Neural cell (in vitro differentiated cells): ENCODE results near the gene KISS1R. TPM values are rescaled to one million over a fixed set of nuclear protein-coding genes. Genes with fewer than 3 reads are reported as not detected.

Experiments
- H2AFZ ChIP-seq: fragments of 200-600, 300-800 bp; sonication (generic), shearing (Covaris generic); 2 replicates; pipeline ENCODE4 v1.6.0; 2014; ENCODE audit warnings: low read depth, mild to moderate bottlenecking, antibody characterized with exemption, low read length, moderate library complexity
- H3F3A ChIP-seq: fragments of 200-600 bp; shearing (Covaris generic); 2 replicates; pipeline ENCODE4 v1.6.1; 2016; ENCODE audit warnings: mild to moderate bottlenecking, moderate library complexity, mixed read lengths, antibody characterized with exemption, low read length; ENCODE audit not compliant: insufficient read depth, poor library complexity, severe bottlenecking
- H3K27ac ChIP-seq: fragments of 200-600, 300-800 bp; sonication (generic), shearing (Covaris generic); 2 replicates; pipeline ENCODE4 v1.5.1; 2014; ENCODE audit warnings: mild to moderate bottlenecking, low read length, moderate library complexity
- H3K27me3 ChIP-seq: fragments of 300-800, 200-600 bp; sonication (generic), shearing (Covaris generic); 2 replicates; pipeline ENCODE4 v1.6.0; 2014; ENCODE audit warnings: mild to moderate bottlenecking, low read depth, low read length, moderate library complexity; ENCODE audit not compliant: insufficient read depth
- H3K36me3 ChIP-seq: fragments of 300-800, 200-600 bp; sonication (generic), shearing (Covaris generic); 2 replicates; pipeline ENCODE4 v1.5.1; 2014; ENCODE audit warnings: mild to moderate bottlenecking, antibody characterized with exemption, low read length, moderate library complexity; ENCODE audit not compliant: insufficient read depth
- H3K4me2 ChIP-seq: fragments of 300-800, 200-600 bp; sonication (generic), shearing (Covaris generic); 2 replicates; pipeline ENCODE4 v1.6.0; 2014; ENCODE audit warnings: mild to moderate bottlenecking, low read length
- H3K4me3 ChIP-seq: fragments of 300-800, 200-600 bp; sonication (generic), shearing (Covaris generic); 2 replicates; pipeline ENCODE4 v1.5.1; 2014; ENCODE audit warnings: mild to moderate bottlenecking, low read length, moderate library complexity
- H3K79me2 ChIP-seq: fragments of 200-600 bp; shearing (Covaris generic); replicated peaks from 2 replicates; pipeline ENCODE4 v1.6.0; 2014; ENCODE audit warnings: mild to moderate bottlenecking, low read length, moderate library complexity; ENCODE audit not compliant: insufficient read depth
- H3K9ac ChIP-seq: fragments of 300-800, 200-600 bp; sonication (generic), shearing (Covaris generic); 2 replicates; pipeline ENCODE4 v1.6.1; 2016; ENCODE audit warnings: mild to moderate bottlenecking, low read length, mixed read lengths
- H3K9me2 ChIP-seq: fragments of 200-600 bp; shearing (Covaris generic); 2 replicates; pipeline ENCODE4 v1.6.1; 2016; ENCODE audit warnings: mild to moderate bottlenecking, low read length, mixed read lengths; ENCODE audit not compliant: insufficient read depth
- H3K9me3 ChIP-seq: fragments of 200-600, 300-800 bp; sonication (generic), shearing (Covaris generic); 2 replicates; pipeline ENCODE4 v1.6.1; 2016; ENCODE audit warnings: mild to moderate bottlenecking, mixed run types, low read length, moderate library complexity, mixed read lengths
- H4K20me1 ChIP-seq: fragments of 200-600 bp; shearing (Covaris generic); 2 replicates; pipeline ENCODE4 v1.6.1; 2016; ENCODE audit warnings: mild to moderate bottlenecking, mixed run types; ENCODE audit not compliant: insufficient read depth
- EP300 ChIP-seq: fragments of 450-650 bp; conservative IDR thresholded peaks from 2 replicates; pipeline ENCODE4 v1.6.1; 2014; ENCODE audit warnings: antibody characterized with exemption, mild to moderate bottlenecking, moderate library complexity; ENCODE audit not compliant: poor library complexity, severe bottlenecking
- EZH2 ChIP-seq: fragments of 200-600, 300-800 bp; shearing (Covaris generic), sonication (generic); IDR thresholded peaks from 2 replicates; pipeline ENCODE4 v1.6.1; 2014; ENCODE audit warnings: antibody characterized with exemption, low read length, borderline replicate concordance, mild to moderate bottlenecking; ENCODE audit not compliant: insufficient read depth, poor library complexity, severe bottlenecking
- MXI1 ChIP-seq: fragments of 450-650 bp; conservative IDR thresholded peaks from 2 replicates; pipeline ENCODE4 v1.6.1; 2014; ENCODE audit warnings: antibody characterized with exemption, mild to moderate bottlenecking; ENCODE audit not compliant: poor library complexity, severe bottlenecking
- POLR2AphosphoS5 ChIP-seq: IDR thresholded peaks from 2 replicates; pipeline ENCODE4 v1.6.1; 2012
- RAD21 ChIP-seq: fragments of 450-650 bp; conservative IDR thresholded peaks from 2 replicates; pipeline ENCODE4 v1.6.1; 2014; ENCODE audit warnings: antibody characterized with exemption, mild to moderate bottlenecking, moderate library complexity
- SMC3 ChIP-seq: fragments of 450-650 bp; conservative IDR thresholded peaks from 2 replicates; pipeline ENCODE4 v1.6.1; 2014; ENCODE audit warnings: antibody characterized with exemption, mild to moderate bottlenecking, moderate library complexity; ENCODE audit not compliant: poor library complexity
- TAF1 ChIP-seq: IDR thresholded peaks from 2 replicates; pipeline ENCODE4 v1.6.1; 2012; ENCODE audit warnings: low read depth
- polyA plus RNA-seq: library from polyadenylated mRNA; depleted of rRNA; stranded (reverse); fragments of >200 nt; gene quantifications from 2 replicates; pipeline ENCODE4 v1.2.3, GENCODE V29; 2014
- TF ChIP-seq, protein P1 (sequence below): IDR thresholded peaks from 2 replicates; pipeline ENCODE4 v1.6.1; 2012; ENCODE audit warnings: borderline replicate concordance
- TF ChIP-seq, protein P2 (sequence below): fragments of 450-650 bp; IDR thresholded peaks from 2 replicates; pipeline ENCODE4 v1.5.1; 2014; ENCODE audit warnings: antibody characterized with exemption, mild to moderate bottlenecking, moderate library complexity; ENCODE audit not compliant: poor library complexity, severe bottlenecking

Gene KISS1R
- polyA plus RNA-seq, 1 donor from 2014 or later, result 5.4 TPM

- Histone ChIP-seq H3K9ac (no peak overlapping the region), H2AFZ (no peak overlapping the region), H3K4me3 (no peak overlapping the region), H3F3A (no peaks in the 10 kb centered on the region), H3K4me2 (no peak overlapping the region), H4K20me1 (no peaks in the 10 kb centered on the region), H3K36me3 (no peaks in the 10 kb centered on the region), H3K79me2 (no peaks in the 10 kb centered on the region), H3K27me3 (no peaks in the 10 kb centered on the region), H3K27ac (no peak overlapping the region), H3K9me3 (no peaks in the 10 kb centered on the region), H3K9me2 (no peaks in the 10 kb centered on the region)
- no peak for TF ChIP-seq EP300
Measured at GRCh38 chr19:945401-946252, 28.5 kb downstream of the KISS1R start.

DNA sequence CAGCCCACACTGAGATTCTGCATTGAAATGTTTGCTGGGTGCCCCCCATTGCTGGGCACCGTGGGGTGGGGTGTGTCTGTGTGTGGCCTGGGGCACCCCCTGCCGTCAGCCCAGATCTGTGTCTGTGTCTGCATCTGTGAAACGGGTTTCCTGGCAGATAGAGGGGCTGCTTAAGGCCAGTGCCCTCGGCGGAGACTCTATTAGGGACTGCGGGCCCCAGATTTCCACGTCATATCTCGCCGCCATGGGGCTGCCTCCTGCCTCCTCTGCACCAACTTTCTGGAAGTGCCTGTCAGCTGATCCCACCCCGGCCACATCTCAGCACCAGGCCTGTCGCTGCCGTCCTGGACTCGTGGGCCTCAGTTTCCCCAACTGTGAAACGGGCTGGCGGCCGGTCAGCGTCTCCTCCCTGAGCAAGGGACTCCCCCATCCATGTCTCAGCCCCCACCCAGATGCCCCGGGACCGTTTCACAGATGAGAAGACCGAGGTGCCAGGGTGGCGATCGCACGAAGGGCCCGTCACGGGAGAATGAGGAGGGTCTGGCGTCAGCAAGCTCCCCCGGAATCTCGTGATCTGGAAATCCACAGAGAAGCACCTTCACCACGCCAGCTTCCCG lies 30.1 kb downstream of the KISS1R start:
- H3K4me2 ChIP-seq, result no peak overlapping the region
- H3K9me3 ChIP-seq, result no peaks in the 10 kb centered on the region
- H3K27ac ChIP-seq, result no peak overlapping the region
- H3K4me3 ChIP-seq, result no peak overlapping the region
- no peak overlapping the region for H2AFZ ChIP-seq
- no peaks in the 10 kb centered on the region for H3K36me3 ChIP-seq
- H3K9ac ChIP-seq, result no peak overlapping the region
- no peaks in the 10 kb centered on the region for H3K27me3 ChIP-seq
- H3K9me2 ChIP-seq, result no peaks in the 10 kb centered on the region
- H3F3A ChIP-seq, result no peaks in the 10 kb centered on the region
- no peaks in the 10 kb centered on the region for H4K20me1 ChIP-seq
- TF ChIP-seq, protein P1, sequence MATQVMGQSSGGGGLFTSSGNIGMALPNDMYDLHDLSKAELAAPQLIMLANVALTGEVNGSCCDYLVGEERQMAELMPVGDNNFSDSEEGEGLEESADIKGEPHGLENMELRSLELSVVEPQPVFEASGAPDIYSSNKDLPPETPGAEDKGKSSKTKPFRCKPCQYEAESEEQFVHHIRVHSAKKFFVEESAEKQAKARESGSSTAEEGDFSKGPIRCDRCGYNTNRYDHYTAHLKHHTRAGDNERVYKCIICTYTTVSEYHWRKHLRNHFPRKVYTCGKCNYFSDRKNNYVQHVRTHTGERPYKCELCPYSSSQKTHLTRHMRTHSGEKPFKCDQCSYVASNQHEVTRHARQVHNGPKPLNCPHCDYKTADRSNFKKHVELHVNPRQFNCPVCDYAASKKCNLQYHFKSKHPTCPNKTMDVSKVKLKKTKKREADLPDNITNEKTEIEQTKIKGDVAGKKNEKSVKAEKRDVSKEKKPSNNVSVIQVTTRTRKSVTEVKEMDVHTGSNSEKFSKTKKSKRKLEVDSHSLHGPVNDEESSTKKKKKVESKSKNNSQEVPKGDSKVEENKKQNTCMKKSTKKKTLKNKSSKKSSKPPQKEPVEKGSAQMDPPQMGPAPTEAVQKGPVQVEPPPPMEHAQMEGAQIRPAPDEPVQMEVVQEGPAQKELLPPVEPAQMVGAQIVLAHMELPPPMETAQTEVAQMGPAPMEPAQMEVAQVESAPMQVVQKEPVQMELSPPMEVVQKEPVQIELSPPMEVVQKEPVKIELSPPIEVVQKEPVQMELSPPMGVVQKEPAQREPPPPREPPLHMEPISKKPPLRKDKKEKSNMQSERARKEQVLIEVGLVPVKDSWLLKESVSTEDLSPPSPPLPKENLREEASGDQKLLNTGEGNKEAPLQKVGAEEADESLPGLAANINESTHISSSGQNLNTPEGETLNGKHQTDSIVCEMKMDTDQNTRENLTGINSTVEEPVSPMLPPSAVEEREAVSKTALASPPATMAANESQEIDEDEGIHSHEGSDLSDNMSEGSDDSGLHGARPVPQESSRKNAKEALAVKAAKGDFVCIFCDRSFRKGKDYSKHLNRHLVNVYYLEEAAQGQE, result no peak
- TF ChIP-seq TAF1 (no peak), EP300 (no peak)
- H3K79me2 ChIP-seq, result no peaks in the 10 kb centered on the region

DNA sequence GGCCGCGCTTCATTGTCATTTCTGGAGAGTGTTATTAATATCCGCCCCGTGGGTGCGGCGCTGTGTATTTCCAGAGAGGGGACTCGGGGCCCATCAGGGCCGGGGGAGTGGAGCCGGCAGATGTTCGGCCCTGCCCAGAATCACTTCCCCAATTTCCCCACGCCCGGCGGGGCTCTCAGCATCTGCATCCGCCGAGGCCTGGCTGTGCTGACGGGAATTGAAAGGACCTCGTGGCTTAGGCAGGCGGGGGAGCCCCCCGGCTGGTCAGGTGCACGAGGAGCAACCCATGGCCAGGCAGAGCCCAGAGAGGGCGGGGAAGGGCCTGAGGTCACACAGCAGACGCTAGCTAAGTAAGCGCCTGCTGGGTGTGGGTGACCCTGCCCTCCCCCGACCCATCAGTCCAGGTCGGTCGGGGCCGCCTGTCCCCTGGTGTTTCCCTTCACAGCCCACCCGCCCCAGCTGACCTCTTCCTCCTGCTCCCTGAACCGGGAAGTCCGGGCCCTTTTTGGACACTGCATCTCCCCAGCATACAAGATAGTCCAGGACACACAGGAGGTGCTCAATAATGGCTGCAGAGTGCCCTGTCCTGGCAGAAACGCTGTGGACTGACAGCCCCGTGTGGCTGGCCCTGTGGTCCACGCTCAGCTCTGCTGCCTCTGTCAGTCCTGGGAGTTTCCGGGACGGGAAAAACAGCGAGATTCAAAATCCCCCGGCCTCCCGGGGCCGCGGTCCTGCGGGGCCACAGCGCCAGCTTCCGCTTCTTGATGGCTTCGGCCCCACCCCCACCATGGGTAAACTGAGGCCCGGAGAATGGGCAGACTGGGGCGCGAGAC lies 30.8 kb downstream of the KISS1R start:
- H3K9me3 ChIP-seq, result no peaks in the 10 kb centered on the region
- no peaks in the 10 kb centered on the region for H4K20me1 ChIP-seq
- no peak overlapping the region for H2AFZ ChIP-seq
- no peaks in the 10 kb centered on the region for H3F3A ChIP-seq
- H3K4me2 ChIP-seq, result no peak overlapping the region
- no peak overlapping the region for H3K27ac ChIP-seq
- TF ChIP-seq EP300, result no peak
- no peak for TF ChIP-seq RAD21
- no peak for TF ChIP-seq TAF1
- TF ChIP-seq, protein P2, sequence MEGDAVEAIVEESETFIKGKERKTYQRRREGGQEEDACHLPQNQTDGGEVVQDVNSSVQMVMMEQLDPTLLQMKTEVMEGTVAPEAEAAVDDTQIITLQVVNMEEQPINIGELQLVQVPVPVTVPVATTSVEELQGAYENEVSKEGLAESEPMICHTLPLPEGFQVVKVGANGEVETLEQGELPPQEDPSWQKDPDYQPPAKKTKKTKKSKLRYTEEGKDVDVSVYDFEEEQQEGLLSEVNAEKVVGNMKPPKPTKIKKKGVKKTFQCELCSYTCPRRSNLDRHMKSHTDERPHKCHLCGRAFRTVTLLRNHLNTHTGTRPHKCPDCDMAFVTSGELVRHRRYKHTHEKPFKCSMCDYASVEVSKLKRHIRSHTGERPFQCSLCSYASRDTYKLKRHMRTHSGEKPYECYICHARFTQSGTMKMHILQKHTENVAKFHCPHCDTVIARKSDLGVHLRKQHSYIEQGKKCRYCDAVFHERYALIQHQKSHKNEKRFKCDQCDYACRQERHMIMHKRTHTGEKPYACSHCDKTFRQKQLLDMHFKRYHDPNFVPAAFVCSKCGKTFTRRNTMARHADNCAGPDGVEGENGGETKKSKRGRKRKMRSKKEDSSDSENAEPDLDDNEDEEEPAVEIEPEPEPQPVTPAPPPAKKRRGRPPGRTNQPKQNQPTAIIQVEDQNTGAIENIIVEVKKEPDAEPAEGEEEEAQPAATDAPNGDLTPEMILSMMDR, result no peak
- TF ChIP-seq POLR2AphosphoS5, result no peak
- no peak for TF ChIP-seq EZH2
- TF ChIP-seq MXI1, result no peak
- TF ChIP-seq, protein P1, result no peak
- no peak for TF ChIP-seq SMC3
- H3K4me3 ChIP-seq, result no peak overlapping the region
- no peaks in the 10 kb centered on the region for H3K27me3 ChIP-seq
- H3K36me3 ChIP-seq, result no peaks in the 10 kb centered on the region
- H3K79me2 ChIP-seq, result no peaks in the 10 kb centered on the region
- no peaks in the 10 kb centered on the region for H3K9me2 ChIP-seq
- H3K9ac ChIP-seq, result no peak overlapping the region
